Endothelial cell of umbilical vein (primary cell): ENCODE results near the gene KRT74. TPM values are rescaled to one million over a fixed set of nuclear protein-coding genes. Genes with fewer than 3 reads are reported as not detected.

Source experiments
- BruUV-seq: library from RNA; stranded (reverse); fragments of 400-500 nt; replicated peaks from 2 replicates; lab custom pipeline; 2021; lab: Mats Ljungman, UMichigan
- CTCF ChIA-PET: fragments of 300-600, 350-600 bp; sonication (Branson Sonifier 250); formaldehyde crosslinking; loops from one replicate; lab custom pipeline; 2021; ENCODE audit warnings: antibody characterized with exemption, inconsistent platforms; lab: Charles Lee
- POLR2A ChIA-PET: fragments of 300-600, 350-600 bp; sonication (Branson Sonifier 250); formaldehyde crosslinking; loops from one replicate; lab custom pipeline; 2021; ENCODE audit warnings: antibody characterized with exemption, inconsistent platforms; lab: Charles Lee
- DNase-seq: peaks from one replicate; pipeline ENCODE4 v3.0.0-alpha.2; 2011; ENCODE audit warnings: low read depth, low spot score
- FAIRE-seq: peaks from 2 replicates; lab custom pipeline; 2011; peaks lifted over from hg19 to GRCh38; lab: Jason Lieb, UNC
- H2AFZ ChIP-seq: 2 replicates; pipeline ENCODE4 v1.6.0; 2012; ENCODE audit warnings: low read depth, low read length, control low read depth, inconsistent platforms
- H3K27ac ChIP-seq: 2 replicates; pipeline ENCODE4 v1.5.1; 2011; ENCODE audit warnings: low read depth, mild to moderate bottlenecking, control low read depth, low read length, moderate library complexity; ENCODE audit not compliant: insufficient read depth
- H3K27me3 ChIP-seq, 2 experiments: 2 replicates each; pipeline versions ENCODE4 v1.6.0 to v1.6.1; 2011; ENCODE audit warnings: low read length in 2 of 2, mixed read lengths in 1 of 2; ENCODE audit not compliant: control insufficient read depth in 2 of 2, insufficient read depth in 2 of 2
- H3K36me3 ChIP-seq, 2 experiments: 2 replicates in 1 of 2; 3 replicates in 1 of 2; pipeline ENCODE4 v1.5.1; 2011; ENCODE audit warnings: low read length in 2 of 2, mild to moderate bottlenecking in 1 of 2, moderate library complexity in 1 of 2; ENCODE audit not compliant: control insufficient read depth in 2 of 2, insufficient read depth in 2 of 2; ENCODE audit errors: extremely low read depth in 1 of 2
- H3K4me1 ChIP-seq: 3 replicates; pipeline ENCODE4 v1.5.1; 2011; ENCODE audit warnings: mild to moderate bottlenecking, low read length; ENCODE audit not compliant: control insufficient read depth, insufficient read depth; ENCODE audit errors: extremely low read depth
- H3K4me2 ChIP-seq: 2 replicates; pipeline ENCODE4 v1.6.1; 2011; ENCODE audit warnings: low read length, control low read depth, mixed read lengths; ENCODE audit not compliant: insufficient read depth
- H3K4me3 ChIP-seq, 3 experiments: fragments of 200-600 bp in 1 of 3; sonication (generic), shearing (Covaris generic) in 1 of 3; replicated peaks in 1 of 3; 2 replicates each; pipeline ENCODE4 v1.5.1; 2011 to 2016; ENCODE audit warnings: control low read depth in 3 of 3, low read length in 3 of 3, mild to moderate bottlenecking in 2 of 3, inconsistent platforms in 1 of 3, low read depth in 1 of 3, moderate library complexity in 1 of 3; ENCODE audit not compliant: insufficient read depth in 1 of 3
- H3K79me2 ChIP-seq: 2 replicates; pipeline ENCODE4 v1.6.0; 2012; ENCODE audit warnings: low read length, inconsistent platforms; ENCODE audit not compliant: control insufficient read depth, insufficient read depth
- H3K9ac ChIP-seq: replicated peaks from 2 replicates; pipeline ENCODE3; 2011; ENCODE audit warnings: low read length, control low read depth; ENCODE audit not compliant: insufficient read depth; ENCODE audit errors: extremely low read depth
- H3K9me1 ChIP-seq: replicated peaks from 3 replicates; pipeline ENCODE4 v1.6.0; 2011; ENCODE audit warnings: mild to moderate bottlenecking, low read length; ENCODE audit not compliant: control insufficient read depth, insufficient read depth; ENCODE audit errors: extremely low read depth
- H3K9me3 ChIP-seq: replicated peaks from 2 replicates; pipeline ENCODE4 v1.5.1; 2012; ENCODE audit warnings: low read length, inconsistent platforms; ENCODE audit not compliant: control insufficient read depth, insufficient read depth
- H4K20me1 ChIP-seq: replicated peaks from 2 replicates; pipeline ENCODE3; 2011; ENCODE audit warnings: mild to moderate bottlenecking, low read length; ENCODE audit not compliant: control insufficient read depth, insufficient read depth; ENCODE audit errors: extremely low read depth
- EZH2 ChIP-seq: IDR thresholded peaks from 2 replicates; pipeline ENCODE4 v1.6.1; 2012; ENCODE audit warnings: borderline replicate concordance, low read depth, mild to moderate bottlenecking, moderate library complexity, low read length, inconsistent platforms; ENCODE audit not compliant: severe bottlenecking
- FOS ChIP-seq: IDR thresholded peaks from 2 replicates; pipeline ENCODE4 v1.6.1; 2011; ENCODE audit warnings: mild to moderate bottlenecking, low read length, moderate library complexity, borderline replicate concordance; ENCODE audit not compliant: insufficient read depth
- GATA2 ChIP-seq: IDR thresholded peaks from 2 replicates; pipeline ENCODE4 v1.7.0; 2011; ENCODE audit warnings: low read depth, mild to moderate bottlenecking, moderate library complexity, mixed read lengths, low read length; ENCODE audit not compliant: insufficient read length, insufficient read depth
- JUN ChIP-seq: IDR thresholded peaks from 2 replicates; pipeline ENCODE4 v1.6.1; 2011; ENCODE audit warnings: borderline replicate concordance, low read depth; ENCODE audit not compliant: insufficient read length, insufficient read depth
- MAX ChIP-seq: IDR thresholded peaks from 2 replicates; pipeline ENCODE4 v1.6.1; 2011; ENCODE audit not compliant: insufficient read depth, insufficient read length
- MYC ChIP-seq: IDR thresholded peaks from one replicate; pipeline ENCODE4 v1.6.1; 2011; ENCODE audit warnings: mild to moderate bottlenecking, low read depth, low read length
- POLR2A ChIP-seq: IDR thresholded peaks from 2 replicates; pipeline ENCODE4 v1.6.1; 2012; ENCODE audit warnings: low read depth, mild to moderate bottlenecking, control low read depth, low read length
- POLR2AphosphoS5 ChIP-seq: IDR thresholded peaks from 2 replicates; pipeline ENCODE4 v1.6.1; 2012; ENCODE audit warnings: low read depth, mild to moderate bottlenecking, control low read depth, low read length, moderate library complexity; ENCODE audit not compliant: insufficient read depth
- dilution Hi-C: fragments of 300-500 bp; cut with MboI; formaldehyde crosslinking; loops from one replicate; pipeline ENCODE4 v1.15.0; 2019; ENCODE audit warnings: low sequenced_read_pairs; ENCODE audit not compliant: extremely low pct_ligation_motif_present
- intact Hi-C: fragments of 100-400 bp; cut with micrococcal nuclease; formaldehyde crosslinking; loops from one replicate; pipeline ENCODE4 v1.10.0; 2022
- polyA plus RNA-seq, 4 experiments: library from polyadenylated mRNA; depleted of rRNA in 3 of 4; stranded (reverse) in 3 of 4; unstranded in 1 of 4; fragments of >200 nt; gene quantifications; 2 replicates each; pipeline versions ENCODE4 v1.2.1 to v1.2.3, GENCODE V29; 2011 to 2012; ENCODE audit warnings: missing spikeins in 1 of 4
- total RNA-seq: library from RNA; stranded (reverse); gene quantifications from 2 replicates; pipeline ENCODE4 v1.2.3, GENCODE V29; 2021
- TF ChIP-seq, protein P1 (sequence below), 2 donors: IDR thresholded peaks; 1 replicate in 1 of 2; 2 replicates in 1 of 2; pipeline ENCODE4 v1.5.1; 2011; ENCODE audit warnings: low read length in 2 of 2, mild to moderate bottlenecking in 2 of 2, moderate library complexity in 2 of 2, control low read depth in 1 of 2, inconsistent platforms in 1 of 2, low read depth in 1 of 2; ENCODE audit not compliant: insufficient read depth in 1 of 2; ENCODE audit errors: extremely low read depth in 1 of 2

The KRT74 gene
- total and polyA plus RNA-seq, 2 donors (not counting 3 experiments of a cell fraction or from before 2014, with no cell fraction given) = not detected

- TF ChIP-seq, protein P1, sequence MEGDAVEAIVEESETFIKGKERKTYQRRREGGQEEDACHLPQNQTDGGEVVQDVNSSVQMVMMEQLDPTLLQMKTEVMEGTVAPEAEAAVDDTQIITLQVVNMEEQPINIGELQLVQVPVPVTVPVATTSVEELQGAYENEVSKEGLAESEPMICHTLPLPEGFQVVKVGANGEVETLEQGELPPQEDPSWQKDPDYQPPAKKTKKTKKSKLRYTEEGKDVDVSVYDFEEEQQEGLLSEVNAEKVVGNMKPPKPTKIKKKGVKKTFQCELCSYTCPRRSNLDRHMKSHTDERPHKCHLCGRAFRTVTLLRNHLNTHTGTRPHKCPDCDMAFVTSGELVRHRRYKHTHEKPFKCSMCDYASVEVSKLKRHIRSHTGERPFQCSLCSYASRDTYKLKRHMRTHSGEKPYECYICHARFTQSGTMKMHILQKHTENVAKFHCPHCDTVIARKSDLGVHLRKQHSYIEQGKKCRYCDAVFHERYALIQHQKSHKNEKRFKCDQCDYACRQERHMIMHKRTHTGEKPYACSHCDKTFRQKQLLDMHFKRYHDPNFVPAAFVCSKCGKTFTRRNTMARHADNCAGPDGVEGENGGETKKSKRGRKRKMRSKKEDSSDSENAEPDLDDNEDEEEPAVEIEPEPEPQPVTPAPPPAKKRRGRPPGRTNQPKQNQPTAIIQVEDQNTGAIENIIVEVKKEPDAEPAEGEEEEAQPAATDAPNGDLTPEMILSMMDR (IDR thresholded peaks at IDR 0.05; ENCODE audit: extremely low read depth in 1 of 2, insufficient read depth in 1 of 2, low read depth in 1 of 2, low read length in 2 of 2) = no peak
- TF ChIP-seq MAX (no peak), JUN (no peak), EZH2 (no peak), FOS (no peak), MYC (no peak), POLR2A (no peak), POLR2AphosphoS5 (no peak), GATA2 (no peak)
- Histone ChIP-seq H2AFZ (no peak overlapping the region), H3K27me3 (no peaks in the 10 kb centered on the region), H3K4me3 (no peak overlapping the region), H3K9me3 (no peaks in the 10 kb centered on the region), H4K20me1 (no peaks in the 10 kb centered on the region), H3K4me2 (no peak overlapping the region), H3K4me1 (no peaks in the 10 kb centered on the region), H3K36me3 (no peaks in the 10 kb centered on the region), H3K9ac (no peak overlapping the region), H3K79me2 (no peaks in the 10 kb centered on the region), H3K9me1 (no peaks in the 10 kb centered on the region), H3K27ac (no peak overlapping the region)
- POLR2A ChIA-PET = no interaction called here
- dilution Hi-C loops (no loop called here), intact Hi-C loops (no loop called here)
- no peak for FAIRE-seq
- CTCF ChIA-PET = no interaction called here
- BruUV-seq = no TSS peak
- DNase-seq = no peak
These were observed 33.8 kb downstream of the KRT74 start for GRCh38 chr12:52539821-52540173.
